Measurements from ENCODE around the gene MYO3B.

DNA sequence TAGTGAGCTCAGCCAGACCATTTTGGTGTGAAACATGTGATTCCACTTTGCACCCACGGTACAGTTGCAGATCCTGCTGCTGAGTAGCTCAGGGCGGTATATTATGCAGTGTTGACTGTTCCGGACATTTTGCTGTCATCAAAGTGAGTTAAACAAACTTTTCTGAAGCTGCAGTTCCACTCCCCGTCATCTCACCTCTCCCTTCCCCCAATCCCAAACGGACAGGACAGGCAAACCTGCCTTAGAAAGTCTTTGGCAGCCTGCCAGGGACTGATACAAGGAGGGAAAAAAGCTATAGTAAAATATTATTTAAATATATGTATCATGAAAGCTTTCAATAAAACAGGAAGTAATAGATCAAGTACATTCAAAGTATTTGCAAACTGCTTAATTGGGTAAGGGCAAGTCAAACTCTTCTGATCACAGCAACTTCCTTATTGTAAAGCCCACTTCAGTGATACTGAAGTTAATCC, 501.7 kb downstream of the MYO3B start:
- TF ChIP-seq, protein P1, sequence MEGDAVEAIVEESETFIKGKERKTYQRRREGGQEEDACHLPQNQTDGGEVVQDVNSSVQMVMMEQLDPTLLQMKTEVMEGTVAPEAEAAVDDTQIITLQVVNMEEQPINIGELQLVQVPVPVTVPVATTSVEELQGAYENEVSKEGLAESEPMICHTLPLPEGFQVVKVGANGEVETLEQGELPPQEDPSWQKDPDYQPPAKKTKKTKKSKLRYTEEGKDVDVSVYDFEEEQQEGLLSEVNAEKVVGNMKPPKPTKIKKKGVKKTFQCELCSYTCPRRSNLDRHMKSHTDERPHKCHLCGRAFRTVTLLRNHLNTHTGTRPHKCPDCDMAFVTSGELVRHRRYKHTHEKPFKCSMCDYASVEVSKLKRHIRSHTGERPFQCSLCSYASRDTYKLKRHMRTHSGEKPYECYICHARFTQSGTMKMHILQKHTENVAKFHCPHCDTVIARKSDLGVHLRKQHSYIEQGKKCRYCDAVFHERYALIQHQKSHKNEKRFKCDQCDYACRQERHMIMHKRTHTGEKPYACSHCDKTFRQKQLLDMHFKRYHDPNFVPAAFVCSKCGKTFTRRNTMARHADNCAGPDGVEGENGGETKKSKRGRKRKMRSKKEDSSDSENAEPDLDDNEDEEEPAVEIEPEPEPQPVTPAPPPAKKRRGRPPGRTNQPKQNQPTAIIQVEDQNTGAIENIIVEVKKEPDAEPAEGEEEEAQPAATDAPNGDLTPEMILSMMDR (IDR thresholded peaks at IDR 0.05): no peak
- no peak for TF ChIP-seq POLR2AphosphoS5 (IDR thresholded peaks at IDR 0.05)
- TF ChIP-seq POLR2A (IDR thresholded peaks at IDR 0.05): no peak
